GM19351 (cell line): ENCODE measurements around the gene ASAP2.
A peak's percentile ranks its signal among the peaks of the same experiment; 100 is the strongest.

Experiments
- ATAC-seq: cut with Tn5 transposase; IDR thresholded peaks from one replicate; pipeline ENCODE4 v1.9.1; 2021; ENCODE audit warnings: mild to moderate bottlenecking, moderate library complexity; ENCODE audit not compliant: unreplicated experiment

Gene ASAP2

DNA sequence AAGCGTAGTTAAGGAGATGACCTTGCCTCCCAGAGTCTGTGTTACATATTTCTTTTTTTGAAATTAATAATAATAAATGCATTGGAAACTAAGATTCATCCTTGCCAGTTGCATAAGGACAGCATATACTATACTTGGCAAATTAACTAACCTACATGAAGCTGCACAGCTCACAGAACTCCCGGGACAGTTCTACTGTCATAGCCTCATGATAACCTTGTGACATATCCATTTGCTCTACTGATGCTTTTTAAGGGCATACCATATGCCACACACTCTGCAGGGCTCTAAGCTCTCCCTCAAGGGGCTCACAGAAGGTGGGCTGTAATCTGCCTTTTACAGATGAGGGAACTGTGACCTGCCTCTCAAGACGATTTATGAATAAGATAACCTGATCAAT is 212.9 kb downstream of the ASAP2 start:
- no peak for ATAC-seq

DNA sequence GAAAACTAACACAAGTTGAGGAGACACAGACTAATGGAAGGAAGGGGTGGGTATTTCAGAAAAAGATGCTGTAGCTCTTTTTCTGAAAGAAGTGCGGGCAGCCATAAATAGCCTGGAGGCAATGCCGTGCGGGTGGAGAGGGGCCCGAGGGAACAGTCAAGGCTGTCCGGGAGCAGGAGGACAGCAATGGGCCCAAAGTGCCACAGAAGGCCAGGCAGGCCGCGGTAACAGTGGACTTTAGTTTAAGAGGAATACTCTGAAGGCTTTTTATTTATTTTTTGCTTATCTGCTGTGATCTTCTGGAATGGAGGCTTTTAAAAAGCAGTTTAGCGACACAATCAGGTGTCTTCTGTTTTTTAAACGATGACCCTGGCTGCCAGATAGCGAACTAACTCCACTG is 213.9 kb downstream of the ASAP2 start:
- no peak for ATAC-seq

DNA sequence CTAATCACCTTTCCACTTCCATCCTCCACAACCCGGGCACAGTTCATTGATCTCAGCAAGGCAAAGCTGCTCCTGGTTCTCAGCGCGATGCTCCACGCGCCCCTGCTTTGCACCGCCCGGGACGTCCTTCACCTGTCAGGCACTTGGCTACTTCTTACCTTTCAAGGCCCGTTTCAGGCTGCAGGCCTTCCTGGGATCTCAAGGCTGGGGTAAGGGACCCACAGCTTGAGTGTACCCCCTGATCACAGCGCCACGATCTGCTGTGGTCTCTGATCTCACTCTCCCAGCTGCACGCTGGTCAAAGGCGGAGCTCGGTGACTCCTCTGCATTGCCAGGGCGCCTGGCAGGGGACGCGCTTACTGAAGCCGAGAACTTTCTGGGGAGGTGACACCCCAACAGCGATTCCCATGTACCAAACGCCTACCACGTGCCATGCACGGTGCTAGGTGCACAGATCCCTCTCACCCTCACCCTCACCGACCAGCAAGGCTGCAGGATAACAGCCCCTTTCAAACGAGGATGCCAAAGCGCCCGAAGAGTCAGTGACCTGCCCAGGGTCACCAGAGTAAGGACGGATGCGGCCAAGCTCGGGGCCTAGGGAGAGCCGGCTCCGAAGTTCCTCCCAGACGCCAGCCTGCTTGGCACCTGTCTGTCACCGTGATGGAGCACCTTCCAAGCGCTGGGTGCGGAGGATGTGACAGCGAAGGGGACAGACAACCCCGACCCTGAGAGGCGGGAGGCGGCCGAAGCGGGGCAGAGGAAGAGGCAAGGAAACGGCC is 215.9 kb downstream of the ASAP2 start:
- ATAC-seq: peak; percentile 28

DNA sequence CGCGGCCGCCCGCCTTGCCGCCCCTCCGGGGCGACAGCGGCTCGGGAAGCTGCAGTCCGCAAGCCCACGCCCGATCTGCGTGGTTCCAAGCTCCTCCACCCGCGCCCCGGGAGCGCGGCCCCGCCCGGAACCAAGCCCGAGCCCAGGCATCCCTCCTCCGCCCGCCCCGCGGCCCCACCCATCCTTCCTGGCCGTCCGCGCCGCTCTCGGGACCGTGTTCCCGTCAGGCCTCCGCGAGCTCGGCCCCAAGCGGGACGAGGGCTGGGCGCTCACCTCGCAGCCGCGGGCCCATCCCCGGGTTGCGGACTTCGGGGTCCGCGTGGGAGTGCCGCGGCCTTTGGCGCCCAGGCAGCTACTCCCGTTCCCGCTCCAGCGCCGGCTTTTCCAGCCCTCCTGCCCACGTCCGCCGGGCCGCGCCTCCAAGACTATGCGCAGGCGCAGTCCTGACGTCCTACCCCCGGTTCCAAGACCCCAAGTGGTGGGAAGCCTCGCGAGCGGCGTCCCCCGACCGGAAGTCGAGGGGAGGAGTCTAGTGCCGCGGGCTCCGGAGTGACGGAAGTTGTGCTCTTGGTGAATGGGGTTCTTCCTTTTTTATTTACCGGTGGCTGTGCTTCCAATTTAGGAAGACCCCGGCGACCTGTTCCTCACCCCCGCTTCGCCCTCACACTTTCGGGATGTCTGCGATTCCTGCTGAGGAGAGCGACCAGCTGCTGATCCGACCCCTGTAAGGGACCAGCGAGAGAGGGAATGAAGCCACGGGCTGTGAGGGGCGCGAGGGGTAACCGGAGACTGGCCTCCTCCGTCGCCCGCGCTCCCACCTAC is 216.7 kb downstream of the ASAP2 start, which contains the start of the genes CPSF3 and ITGB1BP1:
Gene CPSF3 (plus strand): TSS at position 555 of the 822 bp plus-strand sequence. CDS start 120 bp downstream, at position 675.
Gene ITGB1BP1 (minus strand): TSS at position 429 of the 822 bp plus-strand sequence. CDS start 4,831 bp downstream, outside the sequence.
- peak; percentile 80 for ATAC-seq

DNA sequence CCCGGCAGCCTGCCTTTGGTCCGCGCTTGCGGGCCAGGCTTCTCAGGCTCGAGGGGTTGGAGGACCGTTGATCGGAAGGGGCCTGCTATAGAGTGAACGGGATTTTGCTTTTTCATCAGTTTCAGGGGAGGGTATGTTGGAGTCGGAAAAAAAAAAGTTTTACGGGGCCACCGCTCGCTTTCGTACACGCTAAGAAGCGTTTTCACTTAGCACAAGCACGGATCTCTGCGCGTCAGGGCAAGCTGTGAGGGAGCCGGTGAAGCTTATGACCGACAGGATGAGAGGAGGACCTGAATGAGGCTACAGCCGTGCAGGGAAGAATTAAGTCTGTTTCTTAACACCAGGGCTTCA is 217.3 kb downstream of the ASAP2 start:
- peak; percentile 10 for ATAC-seq

DNA sequence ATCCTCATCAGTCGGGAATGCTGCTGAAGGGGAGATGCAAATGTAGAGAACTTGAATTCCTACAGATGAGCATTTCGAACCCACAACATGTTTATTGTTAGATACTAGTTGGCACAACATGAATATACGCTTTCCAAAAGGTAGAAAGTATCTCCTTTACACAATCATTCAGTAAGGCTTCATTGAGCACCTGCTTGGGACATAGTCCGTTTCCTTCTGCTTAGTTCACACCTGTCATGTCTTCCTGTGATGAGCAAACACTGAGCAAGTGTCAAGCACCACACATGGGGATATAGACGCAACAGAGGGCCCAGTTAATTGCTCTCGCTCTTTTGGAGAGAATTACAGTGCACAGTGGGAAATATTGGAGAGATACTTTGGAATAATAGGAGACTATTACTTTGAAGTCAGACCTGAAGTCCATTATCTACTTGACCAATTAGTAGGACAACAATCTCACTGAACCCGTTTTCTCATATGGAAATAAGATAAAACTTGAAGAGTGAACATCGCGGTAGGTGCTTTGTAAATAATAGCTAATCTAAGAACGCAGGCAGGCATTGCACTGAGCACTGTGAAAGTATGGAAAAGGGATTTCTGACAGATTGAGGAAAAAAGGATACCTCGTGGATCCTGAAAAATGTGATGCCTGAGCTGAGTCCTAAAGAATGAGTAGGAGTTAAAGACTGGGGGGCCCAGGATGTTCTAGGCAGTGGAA is 218.0 kb downstream of the ASAP2 start:
- no peak for ATAC-seq

DNA sequence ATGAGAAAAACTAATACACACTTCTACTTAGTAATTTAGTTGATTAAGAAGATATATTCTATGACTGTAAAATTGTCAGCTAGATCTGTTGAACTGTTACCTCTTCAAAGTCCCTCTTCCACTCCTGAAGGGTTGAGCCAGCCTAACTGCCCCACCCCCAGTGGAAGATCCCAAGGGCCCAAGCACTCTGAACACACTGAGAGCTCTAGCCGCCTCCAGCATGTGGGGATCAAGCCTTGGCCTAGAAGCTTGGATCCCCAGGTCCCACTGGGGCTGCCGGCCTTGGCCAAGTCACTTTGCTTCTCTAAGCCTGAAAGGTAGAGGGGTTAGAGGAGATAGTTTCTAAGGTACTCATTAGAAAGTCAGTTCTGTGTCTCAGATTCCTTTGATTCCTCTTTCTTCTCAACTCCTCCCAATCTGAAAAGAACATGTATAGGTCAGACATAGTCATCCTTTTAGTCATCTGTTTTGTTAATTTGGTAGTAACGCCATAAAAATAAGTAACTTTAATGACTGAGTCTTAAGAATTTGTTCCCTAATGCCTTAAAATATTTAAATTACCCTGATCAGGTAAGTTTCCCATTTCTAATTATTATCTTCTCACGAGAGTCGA is 222.5 kb downstream of the ASAP2 start:
- no peak for ATAC-seq

DNA sequence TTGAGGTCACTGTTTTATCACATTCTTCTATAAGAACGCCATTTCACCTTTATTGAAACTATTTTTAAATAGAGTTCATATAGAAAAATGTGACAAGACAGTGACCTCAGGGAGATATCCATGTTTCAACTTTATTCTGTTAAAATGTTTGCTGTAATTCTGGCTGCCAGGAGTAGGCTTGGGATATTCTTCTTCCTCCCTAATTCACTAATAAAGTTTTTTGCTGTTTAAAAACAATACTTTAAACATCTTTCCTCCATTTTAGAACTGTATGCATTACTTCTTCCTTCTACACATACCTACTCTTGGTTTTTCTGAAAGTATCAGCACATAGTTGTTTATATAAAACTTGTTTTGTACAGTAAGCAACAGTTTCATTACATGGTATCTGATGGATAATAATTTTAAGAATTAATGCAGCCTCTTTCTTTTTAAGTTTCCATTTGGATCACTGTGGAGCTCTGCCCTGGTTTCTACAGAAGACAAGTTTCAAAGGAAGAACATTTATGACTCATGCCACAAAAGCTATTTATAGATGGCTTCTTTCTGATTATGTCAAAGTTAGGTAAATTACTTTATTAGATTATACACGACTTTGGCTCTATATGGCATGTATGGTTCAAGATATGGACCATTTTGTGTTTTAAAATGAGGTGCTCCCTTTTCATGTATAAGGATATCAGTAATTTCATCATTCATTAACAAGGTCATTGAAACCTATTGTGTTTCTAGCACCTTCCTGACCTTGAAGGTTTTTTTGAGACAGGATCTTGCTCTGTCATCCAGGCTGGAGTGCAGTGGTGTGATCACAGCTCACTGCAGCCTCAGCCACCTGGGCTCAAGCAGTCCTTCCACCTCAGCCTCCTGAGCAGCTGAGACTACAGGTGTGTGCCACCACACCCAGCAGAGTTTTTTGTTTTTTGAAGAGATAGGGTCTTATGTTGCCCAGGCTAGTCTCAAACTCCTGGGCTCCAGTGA is 224.0 kb downstream of the ASAP2 start:
- no peak for ATAC-seq

DNA sequence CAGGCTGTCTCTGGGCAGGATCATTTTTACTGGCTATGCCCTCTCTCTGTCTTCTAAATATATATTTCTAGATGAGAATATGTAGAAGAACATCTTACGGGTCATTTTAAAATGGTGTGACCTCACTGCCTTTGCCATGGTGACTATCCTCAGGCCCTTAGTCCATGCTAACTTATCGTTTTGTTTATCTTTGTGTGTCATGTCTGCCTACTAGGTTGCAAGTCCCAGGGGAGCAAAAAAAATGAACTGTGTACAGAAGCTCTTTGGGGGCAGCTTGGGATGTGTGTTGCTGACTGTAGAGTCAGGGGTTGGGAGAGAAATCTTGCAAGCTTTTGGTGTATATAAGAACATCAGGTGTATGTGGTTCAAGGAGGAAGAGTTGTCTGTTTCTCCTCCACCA is 227.9 kb downstream of the ASAP2 start:
- no peak for ATAC-seq

DNA sequence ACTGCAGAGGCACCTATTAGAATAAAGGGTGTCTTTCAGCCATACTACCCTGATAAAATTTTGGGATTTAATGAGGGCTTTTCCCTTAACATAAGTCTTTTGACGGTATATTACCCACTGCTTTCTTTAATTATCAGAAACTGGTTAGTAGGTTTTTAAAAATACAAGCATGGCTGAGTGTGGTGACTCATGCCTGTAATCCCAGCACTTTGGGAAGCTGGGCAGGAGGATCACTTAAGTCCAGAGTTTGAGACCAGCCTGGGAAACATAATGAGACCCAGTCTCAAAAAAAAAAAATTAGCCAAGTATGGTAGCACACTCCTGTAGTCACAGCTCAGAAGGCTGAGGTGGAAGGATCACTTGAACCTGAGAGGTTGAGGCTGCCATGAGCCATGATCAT is 232.9 kb downstream of the ASAP2 start:
- no peak for ATAC-seq

DNA sequence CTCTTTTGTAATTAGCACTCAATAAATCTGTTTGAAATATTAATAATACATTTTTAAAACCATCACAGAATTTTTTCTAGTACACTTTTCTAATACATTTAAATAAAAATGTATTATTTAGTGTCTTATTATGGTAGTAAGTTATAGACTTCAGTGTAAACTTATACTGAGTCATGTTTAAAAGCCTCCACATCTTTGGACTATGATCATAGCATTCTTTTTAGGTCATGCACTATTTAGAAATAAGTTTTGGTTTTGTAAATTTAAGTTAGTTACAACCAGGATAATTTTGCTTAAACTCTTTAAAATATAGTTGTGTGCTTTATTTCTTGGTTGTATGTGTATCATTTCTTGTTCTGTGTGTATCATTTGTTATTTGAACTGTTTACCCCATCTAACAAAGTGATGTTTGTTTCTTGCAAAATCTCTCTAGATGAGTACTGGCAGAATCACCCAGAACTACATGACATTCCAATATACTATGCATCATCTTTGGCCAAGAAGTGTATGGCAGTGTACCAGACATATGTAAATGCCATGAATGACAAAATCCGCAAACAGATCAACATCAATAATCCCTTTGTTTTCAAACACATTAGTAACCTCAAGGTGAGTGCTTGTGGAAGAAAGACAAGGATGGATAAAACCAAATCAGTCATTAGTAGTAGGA is 233.6 kb downstream of the ASAP2 start:
- ATAC-seq: no peak

DNA sequence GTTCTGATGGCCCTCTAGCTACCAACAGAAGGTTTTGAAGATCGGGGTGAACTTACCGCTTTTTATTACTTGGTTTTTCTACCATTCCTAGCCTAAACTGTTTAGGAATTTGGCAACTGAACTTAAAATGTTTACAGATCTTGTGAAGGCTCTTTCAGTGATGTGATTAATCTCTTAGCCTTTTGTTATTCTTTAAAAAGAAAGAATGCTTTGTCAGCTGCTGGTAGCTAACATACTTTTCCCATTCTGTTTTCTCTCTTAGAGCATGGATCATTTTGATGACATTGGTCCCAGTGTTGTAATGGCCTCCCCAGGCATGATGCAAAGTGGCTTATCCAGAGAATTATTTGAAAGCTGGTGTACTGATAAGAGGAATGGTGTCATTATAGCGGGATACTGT is 234.9 kb downstream of the ASAP2 start:
- no peak for ATAC-seq

DNA sequence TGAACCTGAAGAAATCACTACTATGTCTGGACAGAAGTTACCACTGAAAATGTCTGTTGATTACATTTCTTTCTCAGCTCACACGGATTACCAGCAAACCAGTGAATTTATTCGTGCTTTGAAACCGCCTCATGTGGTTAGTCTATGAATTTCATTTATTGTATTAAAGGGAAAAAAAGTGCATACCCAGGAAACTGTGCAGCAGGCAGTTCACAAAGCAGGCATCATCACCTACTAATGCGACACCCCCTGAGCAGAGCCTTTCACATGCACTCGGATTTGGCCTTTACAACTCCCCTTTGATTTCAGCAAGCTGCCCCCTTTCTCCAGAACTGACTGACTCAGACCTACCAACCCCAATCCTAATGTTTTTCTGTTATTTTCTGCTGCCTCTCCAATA is 236.9 kb downstream of the ASAP2 start:
- no peak for ATAC-seq

DNA sequence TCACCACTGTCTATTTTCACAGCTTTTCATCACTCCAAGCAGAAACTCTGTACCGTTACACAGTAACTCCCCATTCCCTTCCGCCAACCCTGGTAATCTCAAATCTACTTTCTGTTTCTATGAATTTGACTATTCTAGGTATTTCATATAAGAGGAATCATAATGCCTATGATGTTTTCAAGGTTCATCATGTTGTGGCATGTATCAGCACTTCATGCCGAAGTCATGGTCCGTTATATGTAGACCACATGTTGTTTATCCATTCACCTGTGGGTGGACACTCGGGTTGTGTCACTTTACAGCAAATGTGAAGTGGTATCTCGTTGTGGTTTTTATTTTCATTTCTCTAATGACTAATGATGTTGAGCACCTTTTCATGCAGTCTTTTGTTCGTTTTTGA is 238.5 kb downstream of the ASAP2 start:
- no peak for ATAC-seq

DNA sequence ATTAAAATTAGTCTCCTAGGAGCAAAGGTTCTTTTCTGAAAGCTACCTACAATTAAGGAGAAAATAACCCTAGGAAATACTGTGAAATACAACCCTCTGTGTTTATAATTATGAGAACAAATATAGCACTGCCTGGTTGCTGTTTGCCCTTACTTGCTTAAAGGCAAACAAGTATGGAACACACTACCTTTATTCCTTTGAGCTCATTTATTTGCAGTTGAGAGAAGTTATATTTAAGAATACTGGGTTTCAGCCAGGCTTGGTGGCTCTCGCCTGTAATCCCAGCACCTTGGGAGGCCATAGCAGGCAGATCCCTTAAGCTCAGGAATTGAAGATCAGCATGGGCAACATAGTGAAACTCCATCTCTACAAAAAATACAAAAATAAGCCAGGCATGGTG is 244.6 kb downstream of the ASAP2 start:
- no peak for ATAC-seq
